ENCODE results near the gene A3GALT2.

A3GALT2 gene

DNA sequence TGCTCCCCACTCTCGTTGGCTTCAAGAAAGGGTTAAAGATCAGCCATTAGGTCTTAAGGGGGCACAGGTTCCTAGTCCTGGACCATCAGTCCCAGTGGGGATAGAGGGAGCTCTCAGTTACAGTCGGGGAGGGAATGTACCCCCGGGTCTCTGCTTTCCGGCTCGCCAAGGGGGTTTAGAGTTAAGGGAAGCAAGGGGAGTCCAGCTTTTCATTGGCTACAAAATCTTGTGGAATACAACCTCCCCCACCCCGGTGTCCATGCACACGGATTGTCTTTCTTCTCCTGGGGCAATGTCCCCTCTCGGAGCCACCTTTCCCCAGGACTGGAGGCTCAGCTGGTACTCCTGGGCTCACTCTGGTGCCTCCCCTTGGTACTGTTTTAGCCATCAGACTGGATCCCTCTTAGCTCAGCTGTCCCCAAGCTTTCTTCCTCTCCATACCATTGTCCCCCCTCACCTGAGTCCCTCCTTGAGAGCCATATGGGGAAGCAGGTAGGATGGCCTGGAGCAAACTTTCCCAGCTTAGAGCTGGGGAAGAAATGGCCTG lies at the start of gene A3GALT2:
A3GALT2 (minus strand) TSS at position 480 of the 547 bp plus-strand sequence; CDS start at position 480, 0 bp downstream.
- DNase-seq (ENCODE audit: extremely low read depth in 1 of 2, low read depth in 1 of 2) = no peak

DNA sequence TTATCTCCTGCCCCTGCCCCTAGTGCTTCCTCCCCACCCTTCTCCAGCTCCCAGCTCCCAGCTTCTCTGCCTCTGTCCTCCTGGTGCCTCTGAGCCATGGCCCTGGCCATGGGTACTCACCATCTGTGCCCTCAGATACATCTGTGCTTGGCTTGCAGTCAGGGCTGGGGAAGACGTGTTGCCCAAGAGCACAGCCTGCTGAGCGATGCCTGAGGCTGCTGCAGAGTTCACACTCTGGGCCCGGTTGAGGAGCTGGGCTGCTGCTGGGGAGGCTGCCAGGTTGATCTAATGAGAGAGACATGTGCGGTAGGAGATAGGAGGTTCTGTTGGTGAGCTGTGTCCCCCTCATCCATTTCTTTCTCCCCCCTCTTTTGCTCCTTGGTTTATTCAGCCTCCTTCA lies 49.4 kb upstream of the A3GALT2 start:
- DNase-seq (ENCODE audit: extremely low read depth in 1 of 2, low read depth in 1 of 2) = no peak

DNA sequence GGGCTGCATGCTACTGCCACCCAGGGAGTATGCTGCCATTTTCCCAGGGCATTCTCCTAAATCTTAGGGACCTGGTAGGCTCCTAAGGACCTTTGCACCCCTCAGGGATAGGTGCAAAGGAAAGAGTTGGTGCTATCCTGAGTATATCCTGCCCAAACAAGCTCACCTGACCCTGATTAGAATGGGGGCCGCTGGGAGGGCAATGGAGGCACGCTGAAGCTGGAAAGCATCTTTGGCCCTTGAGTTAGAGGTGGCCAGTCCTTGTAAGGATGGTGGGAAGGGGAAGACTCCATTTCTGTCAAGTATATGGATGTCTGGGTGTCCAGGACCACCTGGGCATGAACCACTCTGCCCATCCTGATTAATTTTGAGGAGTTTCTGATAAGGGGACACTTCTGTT lies 48.9 kb upstream of the A3GALT2 start:
- no peak for DNase-seq (ENCODE audit: extremely low read depth in 1 of 2, low read depth in 1 of 2)

DNA sequence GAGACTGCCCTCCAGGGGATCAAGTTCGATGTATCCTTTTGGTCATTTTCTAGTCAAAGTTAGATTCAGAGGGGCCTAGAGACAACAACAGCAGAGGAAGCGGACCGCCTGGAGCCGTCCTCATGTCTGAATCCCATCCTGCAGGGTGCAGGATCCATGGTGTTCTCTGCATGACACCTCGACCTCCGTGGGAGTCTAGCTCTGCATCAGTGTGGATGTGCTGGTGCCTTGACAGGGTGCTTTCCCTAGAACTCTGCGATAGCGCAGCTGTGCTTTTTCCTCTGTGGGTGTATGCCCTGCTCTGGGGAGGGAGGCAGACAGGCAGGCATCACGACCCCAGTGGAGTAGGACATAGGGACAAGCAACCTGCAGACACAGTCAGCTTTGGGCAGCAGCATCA lies 48.2 kb upstream of the A3GALT2 start:
- no peak for DNase-seq (ENCODE audit: extremely low read depth in 1 of 2, low read depth in 1 of 2)

DNA sequence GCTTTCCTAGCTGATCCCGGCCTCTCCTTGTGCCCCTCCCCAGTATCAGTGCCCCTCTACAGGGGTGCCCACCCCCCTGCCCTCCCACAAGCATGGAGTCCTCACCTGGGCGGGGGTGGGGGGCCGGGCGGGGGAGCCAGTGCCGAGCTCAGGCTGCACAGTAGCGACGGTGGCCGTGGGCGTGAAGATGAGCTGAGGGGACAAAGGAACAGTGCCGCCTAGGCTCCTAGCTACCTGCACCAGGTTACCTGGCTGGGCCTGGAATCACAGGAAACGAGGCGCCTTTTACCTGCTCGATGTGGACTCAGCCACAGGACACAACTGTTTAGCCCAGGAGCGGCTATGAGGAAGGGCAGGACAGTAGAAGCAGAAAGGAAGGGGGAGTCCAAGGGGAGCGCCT lies 47.5 kb upstream of the A3GALT2 start:
- DNase-seq (ENCODE audit: extremely low read depth in 1 of 2, low read depth in 1 of 2) = no peak

DNA sequence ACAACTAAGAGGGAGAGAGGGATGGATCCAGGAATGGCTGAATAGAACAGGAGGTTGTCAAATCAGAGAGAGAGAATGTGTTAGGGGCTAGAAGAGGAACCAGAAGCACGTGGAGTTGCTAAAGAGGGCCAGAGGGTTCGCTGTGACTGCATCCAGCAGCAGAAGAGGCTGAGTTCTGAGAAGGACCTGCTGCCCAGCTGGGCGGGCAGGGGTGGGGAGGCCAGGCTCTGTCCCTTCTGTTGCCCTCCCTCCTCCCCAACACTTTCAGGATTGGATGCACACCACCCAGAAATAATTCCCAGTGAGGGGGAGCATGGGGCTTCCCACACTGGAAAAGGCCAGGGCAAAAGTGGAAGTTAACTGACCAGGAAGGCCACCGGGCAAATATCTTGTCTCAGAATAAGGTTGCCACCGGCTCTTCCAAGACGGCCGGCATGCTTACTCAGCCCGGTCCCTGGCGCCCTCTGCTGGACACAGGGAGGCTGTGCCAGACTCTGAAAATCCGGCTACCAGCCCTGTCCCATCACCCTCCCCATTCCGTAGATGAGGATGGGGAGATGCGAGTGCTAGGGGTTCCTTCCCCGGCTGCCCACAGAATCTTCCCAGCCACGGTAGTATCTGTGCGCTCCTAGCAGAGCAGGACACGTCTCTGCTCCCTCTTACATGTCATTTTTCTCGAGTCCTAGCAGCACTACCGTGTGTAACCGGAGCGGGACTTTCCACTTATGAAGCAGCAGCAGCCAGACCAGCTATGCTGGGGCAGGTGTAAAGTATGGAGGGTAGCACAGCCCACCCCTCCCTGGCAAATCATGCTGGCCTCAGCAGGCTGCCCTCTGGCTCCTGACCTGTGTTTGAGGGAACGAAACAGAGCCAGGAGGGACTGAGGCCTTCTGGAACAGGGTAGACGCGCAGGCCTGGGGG lies 46.8 kb upstream of the A3GALT2 start:
- DNase-seq (ENCODE audit: extremely low read depth in 1 of 2, low read depth in 1 of 2) = peak; percentile 69 to 78

DNA sequence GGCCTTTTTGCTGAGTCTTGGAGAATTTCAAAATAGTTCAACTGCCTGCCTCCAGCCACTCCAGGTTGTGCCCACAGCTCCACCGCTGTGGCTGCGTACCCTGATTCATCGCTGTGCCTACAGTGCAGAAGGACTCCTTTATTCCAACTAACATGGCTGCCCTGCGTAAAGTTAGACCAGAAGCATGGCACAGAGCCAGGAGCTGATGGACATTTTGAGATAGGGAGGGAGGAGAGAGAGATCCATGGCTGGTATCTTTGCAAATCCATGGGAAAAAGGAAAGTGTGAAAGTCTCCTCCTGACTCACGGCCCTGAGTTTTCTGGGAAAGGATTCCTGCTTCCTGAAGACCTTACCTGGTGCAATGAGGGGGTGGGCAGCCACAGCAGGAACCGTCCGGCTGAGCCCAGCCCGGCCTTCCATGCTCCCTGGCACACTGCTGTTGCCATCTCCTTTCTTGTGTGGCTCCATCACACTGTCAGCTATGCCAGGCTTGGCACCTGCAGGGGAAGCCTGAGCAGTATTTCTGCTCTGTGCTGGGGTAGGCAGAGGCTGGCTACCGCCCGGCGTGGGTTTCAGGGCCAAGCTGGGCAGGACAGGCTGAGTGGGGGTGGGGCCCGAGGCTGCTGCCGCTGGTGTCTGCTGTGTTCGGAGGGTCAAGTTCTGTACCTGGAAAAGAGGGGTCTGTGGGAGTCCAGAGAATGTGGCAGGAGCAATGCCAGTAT lies 46.0 kb upstream of the A3GALT2 start:
- DNase-seq (ENCODE audit: extremely low read depth in 1 of 2, low read depth in 1 of 2) = no peak

DNA sequence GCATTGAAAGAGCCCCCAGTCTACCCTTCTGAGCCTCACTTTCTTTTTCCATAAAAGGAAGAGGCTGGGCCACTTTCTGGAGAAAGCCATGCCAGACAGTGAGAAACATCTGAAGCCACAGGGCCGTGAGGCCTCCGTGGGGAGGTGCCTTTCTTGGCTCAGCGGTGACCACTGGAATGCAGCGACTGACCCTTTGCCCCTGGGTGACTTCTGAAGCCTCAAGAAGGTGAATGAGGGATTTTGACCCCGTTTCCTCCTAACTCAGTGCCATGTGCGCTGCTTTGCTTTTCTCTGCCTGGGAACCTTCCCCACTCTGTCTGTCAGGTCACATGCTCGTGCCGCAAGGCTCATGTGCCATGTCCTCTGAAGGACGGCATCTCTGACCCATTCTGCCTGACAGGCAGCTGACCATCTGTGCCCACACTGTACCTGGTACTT lies 44.7 kb upstream of the A3GALT2 start:
- DNase-seq (ENCODE audit: extremely low read depth in 1 of 2, low read depth in 1 of 2) = no peak

DNA sequence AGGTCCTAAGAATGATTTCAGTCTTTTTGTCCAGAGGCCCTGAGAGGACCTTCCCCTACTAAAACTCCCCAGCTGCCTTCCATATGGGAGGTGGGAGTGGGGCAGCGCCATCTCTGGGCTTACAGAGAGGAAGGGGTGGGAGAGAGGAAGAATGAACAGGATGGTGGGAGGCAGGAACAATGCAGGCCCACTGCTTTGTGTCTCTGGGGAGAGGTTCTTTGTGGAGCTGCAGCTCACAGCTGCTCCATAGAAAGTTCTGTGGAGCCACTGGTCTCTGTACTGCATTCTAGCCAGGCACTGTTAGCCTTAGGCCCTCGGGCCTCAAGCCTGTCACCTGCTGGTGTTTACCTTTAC lies 43.6 kb upstream of the A3GALT2 start:
- no peak for DNase-seq (ENCODE audit: extremely low read depth in 1 of 2, low read depth in 1 of 2)

DNA sequence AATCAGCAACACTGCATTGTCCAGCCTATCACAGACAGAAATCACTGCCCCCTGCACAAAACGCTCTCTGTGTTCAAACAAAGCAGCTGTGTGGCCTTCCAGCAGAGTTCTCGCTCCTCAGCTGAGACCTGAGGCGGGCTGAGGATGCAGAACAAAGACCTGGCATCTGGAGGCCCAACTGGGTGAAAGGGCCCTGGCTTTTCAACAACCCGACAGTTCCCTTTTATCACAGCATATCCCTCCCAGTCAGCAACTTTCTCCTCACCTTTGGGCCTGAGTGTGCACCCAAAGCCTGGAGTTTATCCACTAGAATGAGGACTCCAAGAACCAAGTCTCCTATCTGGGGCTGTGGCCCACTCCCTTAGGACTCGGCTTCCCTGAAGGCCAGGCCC lies 42.6 kb upstream of the A3GALT2 start:
- DNase-seq (ENCODE audit: extremely low read depth in 1 of 2, low read depth in 1 of 2) = no peak

DNA sequence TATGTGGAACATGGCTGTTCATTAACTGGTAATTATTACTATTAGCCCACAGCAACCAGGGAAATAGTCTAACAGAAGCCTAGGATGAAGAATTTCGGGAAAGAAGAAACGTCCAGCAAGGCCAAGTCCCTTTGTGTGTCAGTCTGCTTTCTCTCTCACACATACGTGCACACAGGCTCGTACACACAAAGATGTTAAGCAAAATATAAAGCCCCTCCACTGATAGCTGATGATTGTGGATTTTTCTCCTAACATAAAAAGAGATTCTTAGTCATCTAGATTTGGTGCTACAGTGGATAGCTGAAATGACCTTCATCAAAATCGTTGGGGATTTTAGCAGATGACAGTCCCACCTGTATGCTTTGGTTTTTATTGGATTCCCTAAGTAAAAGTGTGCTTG lies 42.1 kb upstream of the A3GALT2 start:
- DNase-seq (ENCODE audit: extremely low read depth in 1 of 2, low read depth in 1 of 2) = no peak

DNA sequence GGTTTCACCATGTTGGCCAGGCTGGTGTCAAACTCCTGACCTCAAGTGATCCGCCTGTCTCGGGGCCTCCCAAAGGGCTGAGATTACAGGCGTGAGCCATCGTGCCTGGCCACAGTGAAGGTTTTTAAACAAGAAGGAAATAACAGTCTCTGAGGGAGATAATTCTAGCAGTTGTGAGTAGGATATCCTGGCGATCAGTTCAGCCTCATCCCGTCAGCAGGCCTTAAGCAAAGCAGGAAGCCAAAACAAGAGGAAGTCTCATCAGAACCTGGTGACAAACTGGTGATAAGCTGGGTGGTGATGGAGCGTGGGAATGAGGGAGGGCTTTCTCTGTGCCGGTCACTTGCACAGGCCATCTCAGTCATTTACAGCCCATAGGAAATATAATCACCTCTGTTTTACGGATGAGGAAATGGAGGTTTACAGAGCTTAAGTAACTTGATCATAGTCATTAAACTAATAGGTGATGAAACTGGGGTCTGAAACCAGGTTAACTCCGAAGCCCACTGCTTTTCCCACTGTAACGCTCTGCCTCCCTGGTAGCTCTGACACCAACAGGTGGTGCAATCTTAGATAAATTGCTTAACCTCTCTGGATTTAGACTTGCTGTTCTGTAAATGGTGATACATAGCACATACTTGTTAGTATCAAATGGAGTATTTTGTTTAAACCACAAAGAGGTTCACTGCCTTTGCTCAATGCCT lies 40.8 kb upstream of the A3GALT2 start:
- no peak for DNase-seq (ENCODE audit: extremely low read depth in 1 of 2, low read depth in 1 of 2)

DNA sequence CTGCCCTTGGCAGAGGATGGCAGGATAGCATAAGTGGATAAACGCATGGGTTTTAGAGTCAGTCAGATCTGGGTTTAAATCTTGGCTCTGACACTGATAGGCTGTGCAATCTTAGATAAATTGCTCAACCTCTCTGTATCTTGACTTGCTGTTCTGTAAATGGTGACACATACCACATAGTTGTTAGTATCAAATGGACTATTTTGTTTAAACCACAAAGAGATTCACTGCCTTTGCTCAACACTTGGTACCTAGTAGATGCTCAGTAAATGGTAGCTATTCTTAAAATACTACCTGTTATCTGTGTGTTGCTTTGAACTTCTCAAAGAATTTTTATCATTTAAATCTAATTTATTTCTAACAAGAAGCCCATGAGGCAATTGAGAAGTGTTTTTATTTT lies 39.5 kb upstream of the A3GALT2 start:
- DNase-seq (ENCODE audit: extremely low read depth in 1 of 2, low read depth in 1 of 2) = no peak

DNA sequence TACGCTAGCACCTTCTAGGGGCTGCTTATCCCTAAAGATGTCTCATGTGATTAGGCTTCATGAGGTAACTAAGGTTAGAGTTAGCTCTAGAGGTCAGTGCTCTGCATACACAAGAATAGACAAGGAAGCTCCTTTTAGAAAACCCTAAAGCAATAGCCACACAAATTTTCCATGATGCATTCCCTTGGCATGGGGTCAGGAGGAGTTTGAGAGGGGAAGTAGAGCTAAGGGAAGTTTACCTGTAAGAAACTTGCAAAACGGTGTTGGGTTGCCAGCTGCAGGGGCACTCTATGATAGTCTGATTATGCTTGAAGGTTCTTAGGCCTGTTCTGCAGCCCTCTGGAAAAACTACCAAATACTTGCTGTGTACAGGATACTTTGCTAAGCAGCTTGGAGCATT lies 39.0 kb upstream of the A3GALT2 start:
- DNase-seq (ENCODE audit: extremely low read depth in 1 of 2, low read depth in 1 of 2) = no peak

DNA sequence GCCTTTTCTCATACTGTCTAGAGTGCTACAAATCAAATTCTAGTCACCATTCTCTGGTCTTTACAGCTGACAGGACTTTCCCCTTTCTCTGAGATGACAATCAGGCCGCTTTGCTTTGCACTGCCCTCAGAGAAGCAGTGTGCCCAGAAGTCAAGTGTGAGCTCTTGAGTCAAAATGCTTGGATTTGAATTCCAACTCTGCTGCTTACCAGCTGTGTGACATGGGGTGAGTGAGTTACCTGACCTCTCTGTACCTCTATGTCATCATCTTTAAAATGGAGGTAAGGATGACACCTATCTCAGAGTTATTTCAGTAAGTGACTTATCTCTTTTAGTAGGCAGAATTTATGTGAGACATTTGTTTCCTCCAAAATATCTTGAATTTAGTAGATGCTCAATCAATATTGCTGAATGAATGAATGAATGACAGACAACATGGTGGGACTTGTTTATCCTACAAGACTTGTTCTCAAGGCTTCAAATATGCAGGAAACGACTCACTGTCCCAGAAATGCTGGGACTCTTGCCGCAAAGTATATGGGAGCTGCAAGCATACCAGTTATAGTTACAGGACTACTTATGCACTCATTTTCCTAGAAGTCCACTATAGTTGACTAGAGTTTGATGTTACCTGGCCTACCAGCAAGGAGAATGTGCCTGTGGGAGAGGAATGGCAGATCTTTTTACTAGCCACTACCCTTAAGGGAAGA lies 38.1 kb upstream of the A3GALT2 start:
- DNase-seq (ENCODE audit: extremely low read depth in 1 of 2, low read depth in 1 of 2) = no peak

DNA sequence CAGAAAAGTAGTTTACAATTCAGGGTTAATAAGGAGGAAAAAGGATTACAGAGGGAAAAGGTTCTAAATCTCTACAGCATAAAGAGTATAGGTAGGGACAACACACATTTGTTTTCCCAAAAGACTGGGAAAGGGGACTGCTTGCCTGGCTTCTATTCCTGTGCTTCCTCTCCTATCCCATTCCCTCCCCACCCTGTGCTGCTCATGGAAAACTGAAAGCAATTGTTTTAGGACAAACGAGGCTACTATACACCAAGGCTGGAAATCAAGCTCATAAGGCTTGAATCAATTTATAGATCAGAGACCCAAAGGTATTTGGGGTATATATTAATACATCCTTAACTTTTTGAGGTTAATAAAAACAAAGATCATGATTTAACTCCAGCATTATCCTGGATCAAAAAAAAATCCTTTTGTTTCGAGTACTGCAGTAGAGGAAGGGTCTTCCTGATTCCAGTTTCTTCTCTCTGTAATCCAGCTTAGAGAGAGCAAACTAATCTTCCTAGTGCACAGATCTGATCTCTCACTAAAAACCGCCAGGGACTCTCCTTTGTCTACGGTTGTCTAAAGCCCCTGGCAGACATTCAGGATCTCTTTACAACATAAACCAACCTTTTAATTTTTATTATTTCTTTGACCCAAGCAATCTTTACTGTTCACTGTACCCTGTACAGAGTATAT lies 37.4 kb upstream of the A3GALT2 start:
- no peak for DNase-seq (ENCODE audit: extremely low read depth in 1 of 2, low read depth in 1 of 2)

DNA sequence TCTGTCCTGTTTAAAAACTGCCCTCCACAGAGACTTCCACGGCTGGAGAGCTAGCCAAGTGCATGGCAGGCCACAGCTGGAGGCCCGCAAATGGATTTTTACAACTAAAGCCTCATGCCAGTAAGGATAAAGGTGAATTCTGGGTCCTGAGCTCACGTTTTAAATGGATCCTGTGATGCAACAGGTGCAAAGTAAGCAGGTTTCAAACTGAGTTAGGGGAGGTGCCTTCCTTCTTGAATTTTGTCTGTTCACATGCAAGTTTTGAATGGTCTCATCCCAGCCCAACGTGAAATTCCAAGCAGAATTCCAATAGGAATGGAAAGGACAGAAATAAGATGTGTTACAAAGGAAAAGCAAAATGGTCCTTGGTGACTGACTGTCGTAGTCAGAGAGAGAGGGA lies 36.2 kb upstream of the A3GALT2 start:
- DNase-seq (ENCODE audit: extremely low read depth in 1 of 2, low read depth in 1 of 2) = no peak

DNA sequence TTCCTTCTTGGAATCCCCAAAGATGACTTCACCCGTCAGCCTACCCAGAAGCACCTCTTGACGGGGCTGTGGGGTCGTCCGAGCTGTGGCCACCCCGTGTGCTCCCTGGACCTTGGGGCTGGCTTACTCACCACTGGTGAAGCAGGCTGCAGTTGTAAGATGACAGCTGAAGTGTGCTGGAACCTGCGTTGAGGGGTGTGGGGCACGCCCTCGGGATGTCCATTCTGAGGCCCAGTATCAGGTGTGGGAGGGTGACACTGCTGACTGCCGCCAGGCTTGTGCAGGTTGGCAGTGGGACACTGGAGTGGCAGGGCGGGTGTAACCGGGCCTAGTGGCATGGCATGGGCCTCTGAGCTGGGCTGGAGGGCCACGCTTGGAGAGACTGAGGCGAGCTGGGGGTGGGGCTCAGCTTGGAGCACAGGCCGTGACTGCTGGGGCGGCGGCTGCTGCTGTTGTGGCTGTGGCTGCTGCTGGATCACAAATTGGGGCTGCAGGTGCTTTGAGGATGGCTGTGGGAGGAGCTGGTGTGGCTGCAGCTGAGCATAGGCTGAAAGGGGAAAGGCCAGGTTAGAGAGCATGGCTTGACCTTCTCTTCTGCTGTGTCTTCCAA lies 33.9 kb upstream of the A3GALT2 start:
- DNase-seq (ENCODE audit: extremely low read depth in 1 of 2, low read depth in 1 of 2) = no peak

DNA sequence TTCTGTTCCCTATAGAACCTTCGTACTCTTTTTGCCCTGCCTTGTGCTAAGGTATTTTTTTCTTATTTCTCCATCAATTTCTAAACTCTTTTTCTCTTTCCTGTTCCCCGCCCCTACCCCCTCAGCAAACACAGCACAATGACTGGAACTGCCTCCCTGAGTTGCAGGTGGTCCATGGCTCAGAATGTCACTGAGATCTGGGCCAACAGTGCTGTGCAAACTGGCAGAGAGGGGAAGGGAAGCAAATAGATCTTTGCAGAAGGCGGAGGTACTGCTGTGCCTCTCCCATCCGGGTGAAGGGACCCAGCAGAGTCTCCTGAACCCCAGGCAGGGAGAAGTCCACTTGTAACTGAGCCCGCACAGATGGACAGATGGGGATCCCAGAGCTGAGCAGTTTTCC lies 32.6 kb upstream of the A3GALT2 start:
- DNase-seq (ENCODE audit: extremely low read depth in 1 of 2, low read depth in 1 of 2) = no peak

DNA sequence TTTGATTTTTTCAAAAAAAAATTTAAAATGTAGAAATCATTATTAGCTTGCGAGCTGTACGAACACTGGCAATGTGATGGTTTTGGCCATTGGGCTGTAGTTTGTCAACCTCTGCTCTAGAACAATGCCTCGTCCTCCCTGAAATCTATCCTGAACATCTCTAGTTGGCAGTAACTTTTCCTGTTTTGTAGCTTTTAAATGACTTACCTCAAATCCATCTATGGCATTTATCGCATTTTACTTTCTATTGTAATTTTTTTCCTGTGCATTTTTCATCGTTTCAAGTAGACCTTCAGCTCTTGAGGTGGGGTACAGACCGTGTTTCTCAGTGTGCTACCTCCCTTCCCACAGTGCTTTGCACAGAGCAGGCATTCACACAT lies 30.4 kb upstream of the A3GALT2 start:
- no peak for DNase-seq (ENCODE audit: extremely low read depth in 1 of 2, low read depth in 1 of 2)
